DMS 273 (cell line): ENCODE data around the gene NPHP4.
"Not testable (repeated sequence)": the region's sequence is repeated elsewhere in the genome, so short reads cannot be mapped to it uniquely, and the experiment has no call there.

ENCODE experiments used
- DNase-seq: peaks from one replicate; lab custom pipeline; 2025; ENCODE audit not compliant: unreplicated experiment; lab: John Stamatoyannopoulos, UW

NPHP4 gene

DNA sequence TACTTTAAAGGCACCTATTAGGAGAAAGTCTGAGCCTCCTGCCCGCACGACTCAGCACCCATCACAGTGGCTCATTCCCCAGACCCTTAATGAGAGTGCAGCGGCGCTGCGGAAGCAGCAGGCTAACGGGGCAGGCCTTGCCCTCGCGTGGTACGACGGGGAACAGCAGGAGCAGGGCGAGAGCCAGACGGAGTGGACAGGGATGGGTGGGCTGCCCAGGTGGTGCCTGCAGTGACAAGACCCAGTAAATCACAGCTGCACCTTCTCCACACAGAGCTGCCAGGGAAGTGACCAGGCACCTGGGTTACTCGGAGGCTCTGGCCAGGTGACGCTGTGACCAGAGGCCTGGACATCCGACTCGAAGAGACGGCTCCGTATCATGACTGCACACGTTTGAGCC lies 131.9 kb downstream of the NPHP4 start:
- no peak for DNase-seq

DNA sequence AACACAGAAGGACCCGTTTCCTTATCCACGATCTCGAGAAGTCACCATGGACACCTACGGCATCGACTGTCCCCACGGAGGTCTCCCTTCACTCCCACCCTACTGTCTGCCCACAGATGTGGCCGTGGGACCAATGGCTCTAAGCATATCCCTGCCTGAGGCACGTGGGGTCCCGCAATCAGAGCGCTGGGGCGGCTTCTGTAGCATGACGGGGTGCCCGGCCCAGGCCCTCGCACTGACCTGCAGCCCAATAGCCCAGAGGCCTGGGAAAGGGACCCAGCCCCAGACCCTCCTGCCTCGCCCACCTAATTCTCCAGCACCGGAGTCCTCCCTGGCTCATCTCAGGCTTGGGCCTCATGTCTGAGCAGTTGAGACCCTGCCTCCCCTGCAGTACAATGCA lies 132.5 kb downstream of the NPHP4 start:
- DNase-seq, result no peak

DNA sequence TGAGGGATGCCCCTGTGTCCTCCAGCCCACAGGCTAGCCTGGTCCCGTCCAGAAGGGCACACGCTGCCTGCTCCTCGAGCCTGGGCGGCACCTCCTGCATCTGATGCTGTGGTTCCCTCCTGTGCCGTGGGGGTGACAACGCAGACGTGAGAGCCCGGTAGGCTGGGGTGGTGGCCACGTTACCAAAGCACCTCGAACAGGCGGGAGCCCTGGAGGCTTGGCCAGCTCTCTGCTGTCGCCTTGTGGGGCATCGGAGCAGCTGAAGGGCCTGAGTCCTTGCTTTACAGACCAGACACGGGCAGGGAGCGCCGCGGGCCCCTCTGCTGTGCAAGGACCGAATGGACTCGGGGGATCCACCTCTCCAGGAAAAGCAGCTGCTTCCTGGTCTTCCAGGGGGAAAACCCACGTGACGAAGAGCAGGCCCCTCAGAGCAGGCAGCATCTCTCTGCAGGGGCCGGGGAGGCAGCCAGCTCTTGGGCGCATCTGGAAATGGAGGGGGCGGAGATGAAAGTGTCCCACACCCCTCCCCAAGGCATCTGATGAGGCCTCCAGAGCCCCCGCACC lies 133.3 kb downstream of the NPHP4 start:
- DNase-seq, result no peak

DNA sequence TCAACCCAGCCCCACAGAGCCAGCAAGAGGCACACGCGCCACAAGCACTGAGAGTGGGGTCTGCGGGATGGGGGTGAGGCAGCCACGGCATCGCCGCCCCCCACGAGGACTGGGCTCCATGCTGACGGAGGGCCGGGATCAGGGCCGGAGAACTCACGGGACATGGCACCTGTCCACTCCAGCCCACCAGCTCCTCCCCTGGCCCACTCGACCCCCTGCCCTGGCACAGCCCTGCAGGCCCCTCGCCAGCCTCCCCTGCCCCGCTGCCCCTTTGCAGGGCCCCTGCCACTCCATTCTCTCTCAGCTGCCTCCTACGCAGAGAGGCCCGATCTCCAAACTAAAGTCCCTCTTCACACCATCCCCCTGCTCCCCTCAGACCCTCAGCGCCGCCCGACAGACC lies 134.0 kb downstream of the NPHP4 start:
- no peak for DNase-seq

DNA sequence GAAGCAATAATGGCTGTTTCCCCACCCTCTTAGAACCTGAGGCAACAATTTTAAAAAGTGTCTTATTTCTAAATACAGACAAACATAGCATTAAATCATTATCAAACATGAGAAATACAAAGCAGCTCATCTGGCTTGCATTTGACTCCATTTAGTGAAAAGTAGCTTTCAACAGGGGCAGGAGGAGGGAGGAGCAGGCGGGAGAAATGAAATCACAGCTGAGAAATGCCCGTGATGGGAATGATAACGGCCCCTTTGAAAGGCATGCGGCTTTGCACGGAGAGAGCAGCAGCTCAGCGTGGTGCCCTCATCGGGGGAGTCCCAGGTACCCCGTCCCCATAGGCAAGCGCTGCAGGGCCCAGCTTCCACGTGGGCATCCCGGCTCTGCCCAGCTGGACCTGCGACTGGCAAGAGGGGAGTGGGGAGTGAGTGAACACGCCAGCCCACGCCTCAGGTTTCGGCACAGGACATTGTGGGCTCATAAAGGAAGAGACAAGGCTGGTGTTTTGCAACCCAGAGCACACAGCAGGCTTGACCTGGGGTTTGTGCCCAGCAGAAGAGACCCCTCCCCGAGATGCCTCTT lies 134.6 kb downstream of the NPHP4 start:
- DNase-seq, result no peak

DNA sequence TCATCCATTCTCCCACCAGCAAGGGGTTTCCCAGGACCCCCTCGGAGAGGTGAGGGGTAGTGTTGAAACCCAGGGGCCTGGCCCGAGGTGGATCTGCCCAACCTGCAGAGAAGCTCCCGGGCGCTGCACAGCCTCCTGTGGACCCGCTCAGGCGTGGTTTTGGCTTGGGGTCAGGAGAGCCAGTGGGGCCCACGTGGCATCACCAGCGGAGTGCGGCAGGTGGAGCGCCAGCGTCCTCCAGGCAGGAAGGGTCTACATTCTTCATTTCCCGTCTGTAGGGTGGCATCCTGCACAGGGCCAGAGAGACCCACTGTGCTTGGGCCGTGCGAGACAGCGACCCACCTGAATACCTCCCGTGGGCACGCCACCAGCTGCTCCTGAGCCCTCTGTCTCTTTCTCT lies 135.2 kb downstream of the NPHP4 start:
- DNase-seq, result no peak

DNA sequence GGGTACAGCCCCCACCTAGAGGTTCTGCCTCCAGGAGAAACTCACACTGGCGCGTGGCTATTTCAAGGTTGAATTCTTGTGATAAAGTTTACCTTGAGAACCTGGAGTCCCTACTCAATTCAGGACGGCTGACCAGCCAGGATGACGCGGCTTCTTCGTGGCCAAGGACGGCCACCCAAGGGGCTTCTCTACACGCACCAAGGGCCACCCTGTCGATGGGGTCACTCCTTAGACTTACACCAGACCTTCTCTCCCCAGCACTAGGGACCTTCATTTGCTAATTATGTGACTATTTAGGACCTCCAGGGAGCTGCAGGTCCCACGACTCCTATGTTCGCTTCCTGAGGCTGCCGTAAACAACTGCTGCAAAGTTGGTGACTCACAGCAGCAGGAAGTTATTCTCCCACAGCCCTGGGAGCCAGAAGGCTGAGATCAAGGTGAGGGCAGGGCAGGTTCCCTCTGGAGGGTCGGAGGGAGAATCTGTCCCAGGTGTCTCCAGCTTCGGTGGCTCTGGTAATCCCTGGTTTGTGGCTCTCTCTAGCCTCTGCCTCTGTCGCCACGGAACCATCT lies 135.9 kb downstream of the NPHP4 start:
- DNase-seq, result no peak

DNA sequence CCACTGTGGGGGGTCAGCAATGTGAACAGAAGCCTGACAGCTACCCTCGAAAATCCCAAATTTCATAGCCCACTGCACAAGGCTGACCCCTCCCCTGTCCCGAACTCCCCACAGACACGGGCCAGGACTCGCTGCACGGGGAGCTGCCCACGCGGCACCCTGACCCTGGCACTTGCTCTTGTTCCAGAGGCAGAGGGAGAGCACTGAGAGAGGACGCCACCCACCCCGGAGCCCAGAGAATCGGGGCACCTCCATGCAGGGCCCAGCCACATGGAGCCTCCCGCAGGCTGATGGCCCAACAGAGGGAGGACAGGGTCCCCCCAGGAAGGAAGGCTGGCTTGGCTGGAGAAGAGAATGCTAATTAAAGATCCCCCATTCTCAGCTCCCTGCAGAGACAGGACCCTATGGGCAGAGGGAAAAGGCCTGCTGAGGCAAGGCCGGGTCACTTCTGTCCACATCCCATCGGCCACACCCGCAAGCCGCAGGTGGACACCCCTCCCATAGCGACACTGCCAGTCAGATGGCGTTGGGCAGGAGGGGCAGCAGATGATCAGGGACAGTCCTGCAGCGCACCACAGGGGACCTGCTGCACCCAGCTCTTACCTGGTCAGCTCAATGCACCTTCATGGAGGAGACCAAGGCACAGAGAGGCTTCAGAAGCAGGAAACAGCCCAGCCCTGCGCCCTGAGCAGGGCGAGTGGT lies 136.9 kb downstream of the NPHP4 start:
- DNase-seq, result no peak

DNA sequence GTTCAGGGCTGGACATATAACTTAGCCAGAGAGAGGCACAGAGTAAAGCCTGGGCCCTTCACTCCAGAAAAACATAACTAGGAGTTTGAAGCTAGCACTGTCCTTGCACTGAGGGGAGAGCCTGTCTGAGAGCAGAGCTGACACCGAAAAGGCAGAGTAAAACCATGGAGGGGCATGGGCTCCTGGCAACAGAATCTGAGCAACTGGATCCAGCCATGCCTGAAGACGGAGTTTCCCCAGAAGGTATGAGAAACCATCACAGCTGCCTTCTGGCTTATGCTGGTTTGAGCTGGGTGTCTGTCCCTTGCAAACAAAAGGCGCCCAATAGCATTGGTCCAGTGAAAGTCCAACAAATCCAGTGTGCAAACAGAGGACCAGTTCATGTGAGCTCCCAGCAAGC lies 137.5 kb downstream of the NPHP4 start:
- no peak for DNase-seq

DNA sequence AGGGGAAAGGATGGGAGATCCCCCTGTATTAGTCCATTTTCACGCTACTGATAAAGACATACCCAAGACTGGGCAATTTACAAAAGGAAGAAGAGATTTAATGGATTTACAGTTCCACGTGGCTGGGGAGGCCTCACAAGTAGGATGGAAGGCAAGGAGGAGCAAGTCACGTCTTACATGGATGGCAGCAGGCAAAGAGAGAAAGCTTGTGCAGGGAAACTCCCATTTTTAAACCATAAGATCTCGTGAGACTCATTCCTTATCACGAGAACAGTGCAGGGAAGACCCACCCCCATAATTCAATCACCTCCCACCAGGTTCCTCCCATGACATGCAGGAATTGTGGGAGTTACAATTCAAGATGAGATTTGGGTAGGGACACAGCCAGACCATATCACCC lies 138.4 kb downstream of the NPHP4 start:
- DNase-seq, result not testable (repeated sequence)

DNA sequence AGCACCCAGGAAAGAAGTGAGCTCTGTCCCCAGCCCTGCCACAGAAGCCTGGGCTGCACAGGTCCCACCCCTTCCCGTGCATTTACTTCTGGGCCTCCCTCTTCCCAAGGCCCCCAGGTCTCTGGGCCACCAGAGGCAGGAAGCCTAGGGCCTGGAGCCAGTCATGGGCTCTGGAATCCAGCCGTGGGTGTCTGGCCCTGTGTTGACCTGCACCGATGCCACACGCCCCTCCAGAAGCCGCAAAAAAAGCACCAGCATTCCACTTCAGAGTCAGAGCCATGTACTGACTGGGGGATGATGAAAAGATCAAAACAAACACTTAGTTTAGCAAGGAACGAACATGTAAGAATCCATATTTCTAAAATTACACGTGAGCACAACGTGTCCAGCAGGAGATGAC lies 141.7 kb downstream of the NPHP4 start:
- DNase-seq, result no peak

DNA sequence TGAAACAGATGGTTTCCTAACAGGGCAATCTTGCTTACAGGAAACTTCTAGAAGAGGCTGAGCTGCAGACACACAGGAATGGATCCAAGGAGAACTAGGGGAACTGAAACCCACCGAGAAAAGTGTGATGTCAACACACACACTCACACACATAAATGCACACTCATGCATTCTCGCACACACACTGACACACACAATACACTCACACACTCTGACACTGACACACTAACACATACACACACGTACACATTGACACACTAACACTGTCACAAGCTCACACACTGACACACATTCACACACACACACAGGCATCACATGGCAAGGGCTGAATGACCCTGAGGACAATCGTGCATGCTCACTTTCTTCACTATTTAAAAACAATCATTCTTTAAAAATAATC lies 142.7 kb downstream of the NPHP4 start:
- DNase-seq, result no peak

DNA sequence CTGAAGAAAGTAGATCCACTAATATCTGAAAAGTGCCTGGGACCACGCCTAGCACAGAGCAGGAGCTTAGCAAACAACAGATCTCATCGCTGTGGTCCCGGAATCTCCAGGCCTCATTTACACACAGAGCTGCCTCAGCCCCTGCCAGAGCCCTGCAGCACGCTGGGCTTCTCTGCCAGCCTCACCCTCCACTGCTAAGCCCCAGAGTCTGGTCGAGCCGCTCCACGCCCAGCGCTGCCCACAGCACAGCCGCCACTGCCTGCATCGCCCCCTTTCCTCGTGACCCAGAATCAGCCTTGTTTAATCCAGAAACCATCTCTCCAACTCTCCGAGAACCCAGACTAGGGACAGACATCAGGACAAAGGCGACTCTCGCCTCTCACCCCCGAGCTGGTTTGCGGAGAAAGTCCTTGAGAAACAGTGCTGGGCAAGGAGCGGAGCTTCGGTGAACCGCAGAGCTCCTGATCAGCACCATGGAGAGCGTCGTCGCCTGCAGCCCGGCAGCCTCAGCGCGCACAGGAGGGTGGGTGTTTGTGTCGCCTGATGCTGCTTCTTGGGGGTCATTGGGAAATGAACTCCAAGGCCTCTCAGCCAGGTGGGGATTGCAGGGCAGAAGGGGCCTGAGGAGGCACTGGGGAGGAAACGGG lies 145.1 kb downstream of the NPHP4 start:
- no peak for DNase-seq

DNA sequence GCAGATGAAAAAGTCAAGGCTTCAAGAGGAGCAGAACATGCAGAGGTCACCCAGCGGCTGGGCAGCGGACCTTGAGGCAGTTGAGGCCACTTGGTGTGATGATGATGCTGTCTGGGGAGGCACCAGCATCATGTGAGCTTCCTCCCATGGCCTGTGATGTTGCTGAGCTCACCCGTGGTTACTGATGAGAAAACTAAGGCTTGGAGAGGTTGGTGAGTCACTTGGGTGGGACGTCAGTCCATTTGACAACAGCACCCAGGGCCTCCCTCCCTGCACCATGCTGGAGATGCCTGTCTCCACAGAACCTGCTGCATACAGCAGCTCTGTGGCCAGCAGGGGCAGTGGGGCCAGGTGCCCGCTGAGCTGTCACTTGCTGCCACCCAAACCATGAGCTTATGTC lies 146.8 kb downstream of the NPHP4 start:
- no peak for DNase-seq

DNA sequence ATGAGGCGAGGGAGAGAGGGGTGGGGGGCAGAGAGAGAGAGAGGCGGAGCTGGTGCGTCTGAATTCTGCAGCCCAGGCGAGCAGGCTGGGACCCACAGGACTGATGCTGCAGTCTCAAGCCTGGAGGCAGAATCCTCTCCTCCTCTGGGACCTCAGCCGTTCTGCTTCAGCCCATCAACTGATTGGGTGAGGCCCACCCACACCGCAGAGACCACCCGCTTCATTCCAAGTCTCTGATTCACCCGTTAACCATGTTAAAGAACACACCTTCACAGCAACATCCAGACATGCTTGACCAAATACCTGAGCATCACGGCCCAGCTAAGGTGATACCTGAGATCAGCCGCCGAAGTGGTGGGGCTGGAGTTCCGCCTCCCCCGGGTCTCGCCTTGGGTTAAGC lies 147.8 kb downstream of the NPHP4 start:
- DNase-seq, result no peak

DNA sequence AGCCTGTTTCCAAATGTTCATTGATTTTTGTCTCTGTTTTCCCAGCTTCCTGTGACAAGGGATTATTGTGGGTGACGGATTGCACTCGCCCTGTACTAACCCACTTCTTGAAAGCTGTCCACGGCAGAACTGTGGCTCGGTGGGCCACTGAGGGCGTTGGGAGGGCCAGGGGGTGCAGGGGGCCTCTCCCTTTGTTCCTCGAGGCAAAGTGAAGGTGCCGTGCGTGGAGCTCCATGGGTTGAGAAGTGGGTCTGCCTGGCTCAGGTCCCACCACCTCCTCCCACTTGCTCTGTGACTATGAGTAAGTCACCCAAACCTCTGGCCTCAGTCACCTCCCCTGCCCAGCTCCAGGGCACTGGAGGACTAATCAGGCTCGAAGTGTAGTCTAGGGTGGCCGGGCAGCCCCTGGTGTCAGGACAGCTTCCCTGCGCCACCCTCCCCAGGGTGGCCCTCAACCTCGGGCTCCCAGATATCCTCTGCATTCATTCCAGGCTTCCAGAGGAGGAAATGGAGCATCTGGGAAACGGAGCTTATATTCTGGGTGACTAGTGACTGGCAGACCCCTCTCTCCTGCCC lies 148.6 kb downstream of the NPHP4 start:
- no peak for DNase-seq

DNA sequence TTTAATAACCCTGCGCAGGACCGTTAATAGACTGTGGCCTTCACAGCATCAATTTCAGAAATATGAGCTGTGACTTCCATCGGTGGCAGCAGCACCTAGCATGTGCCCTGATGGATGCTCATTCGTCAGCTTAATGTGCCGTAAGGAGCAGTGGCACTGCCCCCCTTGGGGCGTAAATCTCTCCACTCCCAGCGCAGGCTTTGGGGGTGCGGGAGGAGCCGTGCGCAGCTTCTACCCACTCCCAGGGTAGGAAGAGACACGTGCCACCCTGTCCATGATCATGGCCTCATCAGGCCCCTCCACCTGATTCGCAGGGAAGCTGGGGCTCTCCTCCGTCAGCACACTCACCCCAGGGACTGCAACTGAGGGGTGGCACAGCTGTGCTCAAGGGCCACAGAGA lies 149.5 kb downstream of the NPHP4 start:
- DNase-seq, result no peak

DNA sequence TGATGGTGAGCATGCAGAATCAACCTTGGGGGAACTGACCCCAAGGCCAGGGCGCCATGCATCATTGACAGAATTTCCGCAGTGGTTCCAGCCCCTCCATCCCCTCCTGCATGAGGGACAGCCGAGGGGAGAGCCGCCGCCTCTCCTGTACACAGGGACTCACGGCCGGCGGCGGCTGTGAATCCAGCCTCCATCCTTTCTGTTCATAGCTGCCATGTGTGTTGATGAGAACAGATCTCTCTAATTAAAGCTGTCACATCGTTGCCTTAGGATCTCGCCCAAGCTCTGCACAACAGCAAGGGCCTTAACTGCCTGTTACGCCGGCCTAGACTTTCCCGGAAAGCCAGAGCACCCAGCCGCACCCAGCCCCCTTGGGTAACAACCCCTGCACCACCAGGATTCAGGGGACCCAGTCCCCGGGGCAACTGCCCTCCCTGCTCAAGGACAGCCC lies 151.6 kb downstream of the NPHP4 start:
- DNase-seq, result no peak

DNA sequence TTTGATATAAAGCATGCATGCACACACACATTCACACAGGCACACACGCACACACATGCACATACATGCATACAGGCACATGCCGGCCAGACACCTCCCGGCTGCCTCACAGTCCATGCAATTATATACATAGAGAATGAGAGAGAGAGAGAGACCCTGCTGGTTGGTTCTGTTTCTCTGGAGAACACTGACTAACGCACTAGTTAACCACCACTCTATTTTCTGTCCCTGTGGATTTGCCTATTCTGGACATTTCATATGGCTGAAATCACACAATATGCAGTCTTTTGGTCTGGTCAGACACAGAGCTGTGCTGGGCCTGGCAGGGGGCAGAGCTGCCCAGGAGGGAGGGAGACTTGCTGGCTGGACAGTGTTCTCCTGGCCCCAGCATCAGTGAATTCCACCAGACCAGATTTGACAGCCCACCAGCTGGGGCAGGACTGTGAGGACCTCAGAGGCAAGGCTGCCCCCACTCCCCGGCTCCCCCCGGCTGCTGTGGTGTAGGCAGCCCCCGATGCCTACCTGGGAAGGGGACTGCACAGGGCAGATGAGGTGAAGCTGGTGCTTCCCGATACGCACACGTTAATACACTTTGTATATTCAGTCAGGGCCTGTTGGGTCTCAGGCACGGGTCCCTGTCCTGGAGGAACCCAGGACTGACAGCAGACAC lies 152.2 kb downstream of the NPHP4 start:
- DNase-seq, result no peak

DNA sequence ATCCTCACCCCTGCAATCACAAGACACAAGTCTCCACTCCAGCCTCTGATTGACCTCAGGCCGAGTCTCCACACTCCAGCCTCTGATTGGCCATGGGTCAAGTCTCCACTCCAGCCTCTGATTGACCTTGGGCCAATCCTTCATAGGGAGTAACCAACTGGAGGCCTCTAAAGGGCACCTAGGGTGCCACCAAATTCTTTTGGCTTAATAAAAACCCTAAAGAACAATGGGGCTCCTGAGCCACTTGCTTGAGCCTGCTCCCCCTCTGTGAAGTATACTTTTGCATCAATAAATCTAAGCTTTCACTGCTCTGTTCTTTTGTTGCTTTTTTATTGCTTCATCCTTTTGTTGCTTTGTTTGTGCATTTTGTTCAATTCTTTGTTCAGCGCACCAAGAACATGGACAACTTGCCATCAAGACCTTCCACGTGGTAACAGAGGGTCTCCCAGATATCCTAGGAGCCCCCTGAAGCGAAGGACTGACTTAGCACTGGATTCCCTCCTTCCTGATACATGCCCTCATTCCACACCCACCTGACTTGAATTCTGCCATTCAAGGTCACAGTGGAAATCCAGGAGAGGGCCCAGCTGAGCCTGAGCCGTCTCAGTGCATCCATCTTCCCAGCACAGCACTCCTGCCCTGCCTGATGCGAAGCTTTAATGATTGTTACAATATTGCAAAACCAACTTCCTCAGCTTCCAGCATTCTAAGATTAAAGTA lies 152.9 kb downstream of the NPHP4 start:
- no peak for DNase-seq
